GM21367 (cell line): ENCODE results near the gene ZNF205.
A peak's percentile ranks its signal among the peaks of the same experiment; 100 is the strongest.
"Not testable (repeated sequence)": the region's sequence is repeated elsewhere in the genome, so short reads cannot be mapped to it uniquely, and the experiment has no call there.

Source experiments
- ATAC-seq: cut with Tn5 transposase; IDR thresholded peaks from one replicate; pipeline ENCODE4 v1.9.1; 2021; ENCODE audit not compliant: unreplicated experiment

The ZNF205 gene

GRCh38 chr16:3148256-3149192 lies 36.1 kb downstream of the ZNF205 start:
- ATAC-seq = no peak

DNA sequence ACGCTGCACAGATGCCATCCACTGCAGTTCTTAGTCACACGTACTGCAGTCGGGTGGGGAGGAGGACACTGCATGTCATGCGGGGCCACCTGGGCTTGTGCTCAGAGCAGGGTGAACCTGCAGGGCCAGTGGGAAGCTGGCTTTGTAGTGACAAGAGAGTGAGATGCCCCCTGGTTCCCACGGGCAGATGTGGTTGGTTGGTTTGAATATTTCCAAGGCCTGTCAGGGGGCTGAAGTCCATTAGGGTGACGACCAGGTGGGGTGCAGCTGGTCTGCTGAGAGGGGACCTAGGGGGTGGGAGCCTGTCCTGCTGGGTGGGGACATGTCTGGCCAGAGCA lies 36.8 kb downstream of the ZNF205 start:
- ATAC-seq = no peak

DNA sequence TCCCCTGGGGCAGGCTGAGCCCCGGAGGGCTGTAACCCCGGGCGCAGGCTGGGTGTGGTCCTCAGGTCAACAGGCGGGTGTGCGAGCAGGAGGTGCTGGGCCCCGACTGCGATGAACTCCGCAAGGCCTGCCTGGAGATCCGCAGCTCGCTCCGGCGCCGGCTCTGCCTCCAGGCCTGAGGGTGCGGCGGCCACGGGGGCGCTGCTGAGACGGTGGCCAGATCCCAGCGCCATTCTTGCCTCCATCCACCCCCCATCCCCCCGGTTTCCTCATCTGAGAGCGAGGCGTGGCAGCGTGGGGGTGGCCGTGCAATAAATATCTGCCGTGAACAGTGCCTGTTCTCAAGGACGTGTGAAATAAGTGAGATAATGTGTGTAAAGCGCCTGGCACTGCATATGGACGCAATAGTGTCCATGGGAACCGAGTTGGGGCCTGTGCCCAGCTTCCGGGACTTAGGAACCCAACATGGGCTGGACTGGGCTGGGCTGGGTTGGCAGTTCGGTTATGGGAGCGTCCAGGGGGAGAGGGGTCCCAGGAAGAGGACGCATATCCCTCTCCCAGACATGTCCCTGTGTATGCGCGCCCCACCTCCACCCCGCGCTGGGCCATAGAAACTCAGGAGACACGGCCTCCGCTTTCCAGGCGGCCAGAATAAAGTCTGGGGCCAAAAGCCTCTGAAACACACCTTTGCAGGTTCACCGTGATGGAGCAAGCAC lies 37.4 kb downstream of the ZNF205 start:
- no peak for ATAC-seq

- peak; percentile 48 for ATAC-seq
These were observed 38.2 kb downstream of the ZNF205 start for GRCh38 chr16:3150346-3151218.

- no peak for ATAC-seq
These were observed 39.6 kb downstream of the ZNF205 start for GRCh38 chr16:3152027-3152276.

DNA sequence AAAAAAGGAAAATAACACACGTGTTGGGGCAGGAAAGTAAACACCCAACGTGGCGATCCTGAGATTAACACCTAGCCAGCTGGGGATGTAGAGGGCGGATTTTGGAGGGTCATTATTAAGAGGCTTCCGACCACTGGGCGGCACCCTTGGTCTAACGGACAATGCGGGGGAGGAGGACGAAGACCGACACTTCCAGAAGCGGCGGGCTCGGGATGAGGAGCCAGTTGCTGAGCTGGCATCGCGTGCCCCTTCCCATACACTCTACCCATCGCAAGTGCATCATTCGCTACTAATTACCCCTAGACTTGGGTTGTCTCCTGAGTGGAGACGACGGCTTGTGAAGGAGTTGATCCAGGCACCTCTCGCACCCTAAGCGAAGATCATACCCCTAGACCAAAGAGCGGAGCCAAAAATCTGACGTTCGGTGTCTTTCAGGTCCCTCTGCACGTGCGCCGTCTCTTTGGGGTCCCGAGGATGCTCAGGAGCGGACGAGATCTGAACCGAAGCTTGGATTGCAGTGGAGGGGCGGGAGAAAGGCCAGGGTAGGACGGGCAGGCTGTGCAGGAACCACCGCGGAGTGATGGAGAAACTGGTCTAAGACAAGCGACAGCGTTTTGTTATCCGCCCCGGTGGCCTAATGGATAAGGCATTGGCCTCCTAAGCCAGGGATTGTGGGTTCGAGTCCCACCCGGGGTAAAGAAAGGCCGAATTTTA lies 40.0 kb downstream of the ZNF205 start:
- ATAC-seq = no peak

- ATAC-seq = no peak
These were observed 40.6 kb downstream of the ZNF205 start for GRCh38 chr16:3152991-3153368.

DNA sequence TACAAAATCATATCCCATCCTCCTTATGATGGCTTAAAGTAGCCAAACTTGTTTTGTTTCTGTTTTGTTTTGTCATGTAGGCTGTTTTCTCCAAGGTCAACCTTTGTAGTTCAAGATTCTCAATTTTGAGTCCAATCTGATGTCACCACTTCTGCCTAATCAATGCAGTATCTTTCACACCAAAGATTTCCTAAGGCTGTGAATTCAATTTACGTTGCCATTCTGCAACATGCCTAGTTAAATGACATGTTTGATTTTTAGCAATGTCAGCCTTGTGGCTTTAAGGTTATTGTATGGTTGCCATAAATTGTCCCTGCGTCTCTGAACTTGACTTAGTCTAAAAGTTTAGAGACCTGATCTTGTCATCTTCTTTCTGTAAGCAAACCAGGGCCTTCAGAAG lies 42.8 kb downstream of the ZNF205 start:
- ATAC-seq = no peak

DNA sequence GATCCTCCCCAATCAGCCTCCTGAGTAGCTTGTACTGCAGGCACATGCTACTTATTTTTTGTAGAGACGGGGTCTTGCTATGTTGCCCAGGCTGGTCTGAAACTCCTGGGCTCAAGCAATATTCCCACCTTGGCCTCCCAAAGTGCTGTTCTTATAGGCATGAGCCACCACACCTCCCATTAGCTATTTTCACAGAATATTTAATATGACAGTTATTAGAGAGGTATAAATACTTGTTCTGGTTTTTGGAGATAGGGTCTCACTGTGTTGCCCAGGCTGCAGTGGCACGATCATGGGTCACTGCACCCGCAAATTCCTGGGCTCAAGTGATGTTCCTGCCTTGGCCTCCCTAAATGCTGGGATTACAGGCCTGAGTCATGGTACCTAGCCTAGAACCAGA lies 43.6 kb downstream of the ZNF205 start:
- no peak for ATAC-seq

- no peak for ATAC-seq
These were observed 45.0 kb downstream of the ZNF205 start for GRCh38 chr16:3157229-3158025.

GRCh38 chr16:3158026-3158509 lies 45.7 kb downstream of the ZNF205 start:
- ATAC-seq = no peak

DNA sequence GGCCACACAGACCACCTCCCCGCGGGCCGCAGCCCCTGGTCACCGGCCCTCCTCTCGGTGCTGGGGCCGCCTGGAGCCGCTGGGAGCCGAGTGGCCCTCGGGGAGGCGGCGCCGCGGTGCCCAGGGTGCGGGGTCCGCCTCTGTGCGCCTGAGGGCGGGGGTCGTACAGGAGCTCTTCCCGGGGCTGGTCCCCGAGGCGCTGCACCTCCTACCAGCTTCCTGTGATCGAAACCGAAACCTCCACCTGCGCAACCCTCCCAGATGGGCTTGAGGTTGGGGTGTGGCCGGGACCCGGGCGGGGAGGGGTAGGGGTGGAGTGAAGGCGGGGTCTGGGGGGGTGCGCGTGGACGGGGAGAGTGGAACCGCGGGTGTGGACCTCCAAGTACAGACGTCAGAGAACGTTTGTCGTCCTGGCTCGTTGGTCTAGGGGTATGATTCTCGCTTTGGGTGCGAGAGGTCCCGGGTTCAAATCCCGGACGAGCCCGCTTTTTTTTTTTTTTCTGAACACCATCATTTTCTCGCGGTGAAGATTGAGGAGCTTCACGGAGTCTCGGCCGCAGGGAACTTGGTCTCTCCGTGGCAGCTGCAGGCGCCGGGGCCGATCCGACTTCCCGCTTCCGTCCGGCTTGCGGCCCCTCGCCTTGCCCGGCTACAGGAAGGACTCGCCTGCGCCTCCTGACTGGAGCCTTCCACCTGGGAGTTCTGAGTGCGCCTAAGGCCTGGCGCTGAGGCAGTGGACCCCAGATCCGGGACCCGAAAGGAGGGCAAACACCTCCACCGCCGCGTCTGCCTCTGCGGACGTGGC lies 46.3 kb downstream of the ZNF205 start:
- no peak for ATAC-seq

- ATAC-seq = no peak
These were observed 49.0 kb downstream of the ZNF205 start for GRCh38 chr16:3161235-3162018.

GRCh38 chr16:3164121-3164991 lies 52.0 kb downstream of the ZNF205 start:
- no peak for ATAC-seq

GRCh38 chr16:3165111-3165822 lies 52.9 kb downstream of the ZNF205 start:
- no peak for ATAC-seq

GRCh38 chr16:3166505-3166886 lies 54.1 kb downstream of the ZNF205 start:
- no peak for ATAC-seq

GRCh38 chr16:3168729-3169128 lies 56.3 kb downstream of the ZNF205 start:
- ATAC-seq = not testable (repeated sequence)
